ENCODE measurements around the gene KLF4.

DNA sequence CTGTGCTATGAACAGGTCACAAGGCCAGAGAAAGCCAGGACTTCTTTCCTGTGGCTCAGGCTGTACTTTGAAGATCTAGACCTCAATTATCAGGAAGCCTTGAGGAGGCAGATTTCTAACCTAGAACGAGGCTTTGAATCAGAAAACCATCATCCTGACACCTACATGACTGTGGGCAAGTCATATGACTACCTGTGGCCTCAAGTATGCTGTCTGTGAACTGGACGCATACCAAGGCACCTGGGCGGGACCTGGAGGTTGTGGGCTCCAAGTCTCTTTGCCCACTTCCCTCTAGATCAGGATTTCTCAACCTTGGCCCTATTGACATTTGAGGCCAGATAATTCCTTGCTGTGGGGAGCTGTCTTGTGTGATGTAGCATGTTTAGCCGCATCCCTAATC lies 42.5 kb downstream of the KLF4 start:
- TF ChIP-seq, protein P1, sequence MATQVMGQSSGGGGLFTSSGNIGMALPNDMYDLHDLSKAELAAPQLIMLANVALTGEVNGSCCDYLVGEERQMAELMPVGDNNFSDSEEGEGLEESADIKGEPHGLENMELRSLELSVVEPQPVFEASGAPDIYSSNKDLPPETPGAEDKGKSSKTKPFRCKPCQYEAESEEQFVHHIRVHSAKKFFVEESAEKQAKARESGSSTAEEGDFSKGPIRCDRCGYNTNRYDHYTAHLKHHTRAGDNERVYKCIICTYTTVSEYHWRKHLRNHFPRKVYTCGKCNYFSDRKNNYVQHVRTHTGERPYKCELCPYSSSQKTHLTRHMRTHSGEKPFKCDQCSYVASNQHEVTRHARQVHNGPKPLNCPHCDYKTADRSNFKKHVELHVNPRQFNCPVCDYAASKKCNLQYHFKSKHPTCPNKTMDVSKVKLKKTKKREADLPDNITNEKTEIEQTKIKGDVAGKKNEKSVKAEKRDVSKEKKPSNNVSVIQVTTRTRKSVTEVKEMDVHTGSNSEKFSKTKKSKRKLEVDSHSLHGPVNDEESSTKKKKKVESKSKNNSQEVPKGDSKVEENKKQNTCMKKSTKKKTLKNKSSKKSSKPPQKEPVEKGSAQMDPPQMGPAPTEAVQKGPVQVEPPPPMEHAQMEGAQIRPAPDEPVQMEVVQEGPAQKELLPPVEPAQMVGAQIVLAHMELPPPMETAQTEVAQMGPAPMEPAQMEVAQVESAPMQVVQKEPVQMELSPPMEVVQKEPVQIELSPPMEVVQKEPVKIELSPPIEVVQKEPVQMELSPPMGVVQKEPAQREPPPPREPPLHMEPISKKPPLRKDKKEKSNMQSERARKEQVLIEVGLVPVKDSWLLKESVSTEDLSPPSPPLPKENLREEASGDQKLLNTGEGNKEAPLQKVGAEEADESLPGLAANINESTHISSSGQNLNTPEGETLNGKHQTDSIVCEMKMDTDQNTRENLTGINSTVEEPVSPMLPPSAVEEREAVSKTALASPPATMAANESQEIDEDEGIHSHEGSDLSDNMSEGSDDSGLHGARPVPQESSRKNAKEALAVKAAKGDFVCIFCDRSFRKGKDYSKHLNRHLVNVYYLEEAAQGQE (IDR thresholded peaks at IDR 0.05; ENCODE audit: low read depth): no peak
- TF ChIP-seq EGR1 (IDR thresholded peaks at IDR 0.05) (no peak), CEBPB (IDR thresholded peaks at IDR 0.05) (no peak), EP300 (IDR thresholded peaks at IDR 0.05; ENCODE audit: borderline replicate concordance) (no peak), FOXM1 (IDR thresholded peaks at IDR 0.05; ENCODE audit: borderline replicate concordance, low read depth) (no peak), TCF12 (IDR thresholded peaks at IDR 0.05; ENCODE audit: low read depth) (no peak), RAD21 (IDR thresholded peaks at IDR 0.05; ENCODE audit: low read depth) (no peak)
